VCaP (cell line): ENCODE results near the gene SYTL1.

Experiments used
- H3K27ac ChIP-seq: fragments of 450-650 bp; 2 replicates; pipeline ENCODE4 v1.5.1; 2017
- CTCF ChIP-seq: fragments of 450-650 bp; conservative IDR thresholded peaks from 2 replicates; pipeline ENCODE4 v1.5.1; 2017; ENCODE audit warnings: mild to moderate bottlenecking, moderate library complexity

The SYTL1 gene

GRCh38 chr1:27400082-27400962, 58.5 kb downstream of the SYTL1 start:
- no peak overlapping the region for H3K27ac ChIP-seq
- TF ChIP-seq CTCF, result no peak

- TF ChIP-seq CTCF, result no peak
- H3K27ac ChIP-seq, result no peak overlapping the region
These were observed 59.1 kb downstream of the SYTL1 start for GRCh38 chr1:27400963-27401341.

- TF ChIP-seq CTCF, result no peak; the same call in 1 of the 2 replicates
- H3K27ac ChIP-seq, result no peak overlapping the region
These were observed 60.5 kb downstream of the SYTL1 start for GRCh38 chr1:27402349-27402754.

- no peak for TF ChIP-seq CTCF
These were observed 61.4 kb downstream of the SYTL1 start for GRCh38 chr1:27403065-27403726.

More at GRCh38 chr1:27403065-27403726, 61.4 kb downstream of the SYTL1 start:
- H3K27ac ChIP-seq, result no peak overlapping the region
